GM19468 (cell line): ENCODE measurements around the gene CTXN1.

ENCODE experiments used
- ATAC-seq: cut with Tn5 transposase; IDR thresholded peaks from one replicate; pipeline ENCODE4 v1.9.1; 2021; ENCODE audit warnings: mild to moderate bottlenecking, moderate library complexity, moderate number of reproducible peaks; ENCODE audit not compliant: unreplicated experiment; ENCODE audit errors: extremely low read depth

CTXN1 gene

GRCh38 chr19:7916103-7916954 is 9.6 kb downstream of the CTXN1 start:
- ATAC-seq: no peak

GRCh38 chr19:7915250-7916102 is 10.5 kb downstream of the CTXN1 start:
- no peak for ATAC-seq

- ATAC-seq: no peak
Measured at GRCh38 chr19:7914598-7915045, 11.3 kb downstream of the CTXN1 start, which contains the start of gene TGFBR3L. Gene TGFBR3L (plus strand): TSS chr19:7914830.

GRCh38 chr19:7914099-7914498 is 11.8 kb downstream of the CTXN1 start:
- ATAC-seq: no peak

- ATAC-seq: no peak
Measured at GRCh38 chr19:7913652-7914051, 12.3 kb downstream of the CTXN1 start.

GRCh38 chr19:7912697-7913564 is 13.0 kb downstream of the CTXN1 start:
- ATAC-seq: no peak

- no peak for ATAC-seq
Measured at GRCh38 chr19:7912144-7912696, 13.7 kb downstream of the CTXN1 start.

GRCh38 chr19:7911508-7912143 is 14.3 kb downstream of the CTXN1 start:
- no peak for ATAC-seq

- ATAC-seq: no peak
Measured at GRCh38 chr19:7910321-7911161, 15.4 kb downstream of the CTXN1 start.

- no peak for ATAC-seq
Measured at GRCh38 chr19:7909471-7910067, 16.4 kb downstream of the CTXN1 start.

GRCh38 chr19:7908742-7909461 is 17.0 kb downstream of the CTXN1 start:
- ATAC-seq: no peak

GRCh38 chr19:7908078-7908699 is 17.7 kb downstream of the CTXN1 start:
- ATAC-seq: no peak

GRCh38 chr19:7907544-7907943 is 18.4 kb downstream of the CTXN1 start:
- no peak for ATAC-seq

GRCh38 chr19:7907122-7907521 is 18.8 kb downstream of the CTXN1 start:
- no peak for ATAC-seq

- ATAC-seq: no peak
Measured at GRCh38 chr19:7905859-7906258, 20.1 kb downstream of the CTXN1 start.

- no peak for ATAC-seq
Measured at GRCh38 chr19:7905268-7905667, 20.7 kb downstream of the CTXN1 start.
